Fibroblast of gingiva (primary cell): ENCODE data around the gene SDK1.

ENCODE experiments used
- DNase-seq: peaks from one replicate; pipeline ENCODE4 v3.0.0-alpha.2; 2011; ENCODE audit warnings: low read depth

Gene SDK1

DNA sequence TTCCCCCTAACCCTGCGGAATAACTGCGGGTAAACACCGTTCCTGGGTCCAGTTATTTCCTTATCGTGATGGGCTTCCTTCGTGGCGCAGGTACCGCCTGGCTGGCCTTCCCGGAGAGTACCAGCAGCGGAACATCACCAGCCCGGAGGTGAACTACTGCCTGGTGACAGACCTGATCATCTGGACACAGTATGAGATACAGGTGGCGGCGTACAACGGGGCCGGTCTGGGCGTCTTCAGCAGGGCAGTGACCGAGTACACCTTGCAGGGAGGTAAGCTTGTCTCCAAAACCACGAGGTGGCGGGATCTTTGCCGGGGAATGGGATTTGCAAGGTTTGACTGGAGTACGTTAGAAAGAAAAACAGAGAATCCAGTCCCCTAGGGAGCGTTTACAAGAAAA, 716.0 kb downstream of the SDK1 start:
- DNase-seq = no peak

- no peak for DNase-seq
Measured at GRCh38 chr7:4017785-4018184, 716.7 kb downstream of the SDK1 start.

DNA sequence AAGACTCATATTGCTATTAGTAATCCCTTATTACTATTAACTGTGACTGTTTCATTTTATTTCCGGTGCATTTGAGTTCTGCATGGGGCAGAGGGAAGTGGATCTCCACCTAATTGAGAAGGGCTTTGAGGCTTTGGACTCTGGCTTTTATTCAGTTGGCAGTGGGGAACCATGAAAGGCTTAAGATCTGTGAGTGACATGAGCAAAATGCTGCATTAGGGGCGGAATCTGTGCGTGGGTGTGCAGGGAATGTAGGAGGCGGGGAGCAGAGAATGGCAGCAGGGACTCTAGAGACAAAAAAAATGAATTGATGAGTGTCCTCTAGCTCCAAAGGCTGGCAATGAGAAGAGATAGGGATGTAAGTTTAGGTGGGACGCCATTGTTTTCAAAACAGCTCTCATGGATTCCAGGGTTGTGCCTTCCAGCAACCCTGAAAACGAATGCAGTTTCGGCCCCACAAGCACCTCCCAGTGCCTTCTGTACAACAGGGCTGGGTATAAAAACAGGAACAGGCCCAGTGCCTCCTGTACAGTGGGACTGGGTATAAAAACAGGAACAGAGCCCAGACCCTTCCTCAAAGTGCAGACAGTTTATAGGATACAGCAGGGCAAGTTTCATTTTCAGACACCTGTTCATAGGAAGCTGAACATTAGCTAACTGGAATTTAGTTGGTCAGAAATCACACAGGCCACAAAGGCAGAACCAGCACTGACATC, 717.7 kb downstream of the SDK1 start:
- DNase-seq = no peak

DNA sequence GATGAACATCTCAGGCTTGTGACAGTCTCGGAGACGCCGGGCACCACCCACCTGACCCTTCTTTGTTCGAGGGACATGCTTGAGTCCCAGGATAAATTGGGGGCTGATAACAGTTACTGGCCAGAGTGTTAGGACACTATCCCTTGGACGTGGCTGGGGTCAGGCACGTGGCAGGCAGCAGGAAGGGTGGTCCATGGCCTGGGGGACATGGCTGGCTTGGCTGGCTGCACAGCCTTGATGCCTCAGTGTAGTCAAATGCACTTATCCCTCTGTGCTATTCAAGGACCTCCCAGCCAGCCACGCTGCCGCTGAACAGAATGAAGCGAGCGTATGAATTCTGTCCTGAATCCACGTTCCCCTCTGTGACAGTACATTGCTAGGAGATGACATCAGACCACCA, 719.0 kb downstream of the SDK1 start:
- DNase-seq = no peak

- no peak for DNase-seq
Measured at GRCh38 chr7:4021413-4021812, 720.4 kb downstream of the SDK1 start.

DNA sequence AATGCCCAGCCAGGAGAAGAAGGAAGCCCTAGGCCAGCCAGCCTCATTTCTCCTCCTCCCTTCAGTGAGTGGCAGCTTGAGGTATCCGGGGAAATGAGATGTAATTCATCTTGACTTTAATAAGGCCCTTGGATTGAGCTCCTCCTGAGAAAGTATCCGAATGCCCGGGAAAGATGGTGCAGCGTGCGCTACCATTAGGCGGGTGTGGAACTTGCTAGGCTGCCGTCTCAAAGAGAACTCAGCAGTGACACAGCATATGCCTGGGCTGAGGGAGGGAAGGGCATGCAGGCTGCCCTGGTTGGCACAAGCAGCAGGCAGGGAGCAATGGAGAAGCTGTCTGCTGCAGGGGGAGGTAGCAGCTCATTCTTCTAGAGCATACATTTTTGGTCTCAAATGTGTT, 721.2 kb downstream of the SDK1 start:
- DNase-seq = no peak

- no peak for DNase-seq
Measured at GRCh38 chr7:4023502-4023901, 722.5 kb downstream of the SDK1 start.

GRCh38 chr7:4024133-4024532, 723.1 kb downstream of the SDK1 start:
- no peak for DNase-seq

DNA sequence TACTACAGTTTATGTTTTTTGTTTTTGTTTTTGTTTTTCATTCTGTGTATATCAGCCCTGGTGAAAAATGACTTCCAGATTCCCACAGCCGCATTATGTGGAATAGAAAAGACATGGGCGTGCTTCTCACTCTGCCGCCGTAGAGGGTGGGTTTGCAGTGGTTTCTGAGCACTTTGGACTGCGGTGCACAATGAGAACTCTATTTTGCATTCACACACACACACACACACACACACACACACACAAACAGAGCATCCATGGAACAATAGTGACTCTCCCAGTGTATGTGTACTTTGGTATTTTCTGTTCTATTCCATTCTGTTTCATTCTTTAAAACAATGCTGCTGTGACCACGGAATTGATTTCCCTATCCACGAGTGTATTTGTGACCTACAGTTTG, 723.8 kb downstream of the SDK1 start:
- DNase-seq = no peak

DNA sequence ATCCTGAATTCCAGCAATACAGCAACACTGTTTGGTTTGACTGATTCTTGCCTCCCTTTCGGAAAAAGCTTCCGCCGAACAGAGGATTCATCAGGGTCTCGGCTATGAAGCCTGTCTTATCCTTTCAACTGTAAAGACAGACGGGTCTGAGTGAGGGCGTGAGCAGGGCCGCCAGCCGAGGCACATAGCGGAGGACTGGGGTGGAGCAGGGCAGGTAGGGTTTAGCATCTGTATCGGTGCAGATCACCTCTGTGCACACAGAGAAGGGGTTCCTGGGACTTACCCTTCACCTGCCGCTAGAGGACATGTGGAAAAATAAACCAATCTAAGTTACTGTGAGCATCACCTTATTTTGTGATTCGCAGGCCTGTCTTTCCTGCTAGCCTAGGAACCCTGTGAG, 724.2 kb downstream of the SDK1 start:
- no peak for DNase-seq

DNA sequence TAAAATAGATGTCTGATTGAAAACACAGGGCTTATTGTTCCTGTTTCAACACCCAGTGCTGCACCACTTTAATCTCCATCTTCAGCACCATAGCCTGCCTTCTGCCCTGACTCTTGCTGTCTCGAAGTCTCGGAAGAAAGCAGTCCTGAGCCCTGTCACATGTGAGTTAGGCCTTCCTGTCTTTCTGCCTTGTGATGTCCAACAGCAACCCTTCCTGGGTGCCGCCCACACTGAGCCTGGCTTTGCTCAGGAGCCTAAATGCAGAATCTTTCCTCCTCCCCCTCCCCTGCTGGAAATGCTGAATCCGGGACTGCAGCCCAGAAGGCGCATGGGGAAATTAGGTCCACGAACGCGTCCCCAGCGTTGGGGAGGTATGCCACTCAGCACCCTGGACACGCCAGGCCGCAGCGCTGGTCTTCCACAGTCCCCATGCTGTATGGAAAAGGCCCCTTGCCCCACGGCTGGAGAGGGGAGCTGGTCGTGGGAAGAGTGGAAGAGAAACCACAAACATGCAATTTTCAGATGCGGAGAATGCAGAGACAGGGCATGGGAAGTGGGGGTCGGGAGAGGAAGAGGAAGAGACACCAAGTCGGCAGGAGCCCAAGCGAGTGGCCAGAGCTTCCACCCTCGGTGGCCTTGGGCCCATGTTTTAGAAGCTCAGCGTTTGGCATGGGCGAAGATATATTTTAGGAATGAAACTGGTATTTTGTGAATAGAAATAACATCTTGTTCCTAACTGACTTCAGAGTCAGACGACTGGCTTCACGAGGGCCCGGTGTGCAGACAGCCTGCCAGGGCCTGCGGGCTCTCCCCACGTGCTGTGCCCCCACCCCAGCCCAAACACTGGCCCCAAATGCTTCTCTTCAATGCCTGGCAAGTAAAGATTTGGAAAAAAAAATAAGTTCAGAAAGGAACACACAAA, 724.9 kb downstream of the SDK1 start:
- no peak for DNase-seq

GRCh38 chr7:4026941-4027486, 726.0 kb downstream of the SDK1 start:
- DNase-seq = no peak

GRCh38 chr7:4028221-4028620, 727.2 kb downstream of the SDK1 start:
- DNase-seq = no peak

DNA sequence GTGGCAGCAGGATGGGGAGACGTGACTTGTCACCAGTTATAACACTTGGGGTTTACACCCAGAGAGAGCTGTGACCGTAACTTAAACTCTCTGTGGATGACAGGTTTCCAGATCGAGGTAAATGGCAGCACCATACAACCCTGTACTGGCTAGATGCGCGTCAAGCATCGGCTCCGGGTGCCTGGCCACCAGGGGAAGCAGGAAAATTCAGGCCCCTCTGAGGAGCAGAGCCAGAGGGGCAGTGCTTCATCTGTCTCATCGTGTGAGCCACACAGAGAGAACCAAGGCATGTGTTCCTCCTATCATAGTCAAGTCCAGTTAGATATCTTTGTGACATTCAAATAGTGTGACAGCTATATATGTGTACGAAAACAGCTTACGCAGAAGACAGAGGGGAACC, 728.9 kb downstream of the SDK1 start:
- no peak for DNase-seq

DNA sequence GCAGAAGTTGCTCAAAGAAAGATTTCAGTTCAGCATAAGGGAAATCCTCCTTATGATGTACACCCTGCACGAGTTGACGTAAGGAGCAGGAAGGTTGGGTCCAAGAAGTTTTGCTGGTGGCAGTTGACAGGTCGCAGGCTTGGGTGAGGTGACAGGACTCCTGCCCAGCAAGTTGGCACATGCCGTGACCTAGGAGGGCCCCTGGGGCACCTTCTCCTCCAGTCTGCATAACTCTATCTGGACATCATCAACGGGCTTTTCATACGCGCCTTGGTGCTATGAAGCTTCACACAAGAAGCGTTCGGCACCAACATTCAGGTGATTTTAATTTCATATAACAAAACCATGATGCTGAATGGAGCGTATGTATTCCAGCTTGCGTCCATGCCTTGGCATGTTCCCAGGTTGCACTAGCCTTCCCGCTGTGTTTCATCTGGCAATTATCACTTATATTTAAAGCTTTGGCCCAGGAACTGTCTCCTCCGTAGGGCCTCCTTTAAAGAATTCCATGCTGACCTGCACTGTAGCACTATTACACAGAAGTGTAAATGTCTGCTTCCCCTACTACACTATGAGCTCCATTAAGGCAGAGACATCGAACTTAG, 729.4 kb downstream of the SDK1 start:
- DNase-seq = no peak

DNA sequence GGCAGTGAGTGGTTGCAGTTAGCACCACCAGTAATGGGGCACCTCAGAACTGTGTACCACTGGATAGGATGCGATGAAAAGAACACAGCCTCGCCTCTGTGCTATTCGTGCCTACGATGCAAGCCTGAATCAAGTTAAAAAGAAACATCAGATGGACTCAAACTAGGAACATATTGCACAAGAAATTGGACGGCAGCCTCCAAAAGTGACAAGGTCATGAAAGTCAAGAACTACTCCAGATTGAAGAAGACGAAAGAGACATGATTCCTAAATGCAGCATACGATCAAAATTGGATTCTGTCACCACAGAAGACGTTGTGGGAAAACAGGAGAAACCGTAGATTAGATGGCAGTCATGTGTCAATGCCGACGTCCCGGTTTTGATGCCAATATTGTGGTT, 732.9 kb downstream of the SDK1 start:
- no peak for DNase-seq

- DNase-seq = no peak
Measured at GRCh38 chr7:4037308-4037707, 736.3 kb downstream of the SDK1 start.

DNA sequence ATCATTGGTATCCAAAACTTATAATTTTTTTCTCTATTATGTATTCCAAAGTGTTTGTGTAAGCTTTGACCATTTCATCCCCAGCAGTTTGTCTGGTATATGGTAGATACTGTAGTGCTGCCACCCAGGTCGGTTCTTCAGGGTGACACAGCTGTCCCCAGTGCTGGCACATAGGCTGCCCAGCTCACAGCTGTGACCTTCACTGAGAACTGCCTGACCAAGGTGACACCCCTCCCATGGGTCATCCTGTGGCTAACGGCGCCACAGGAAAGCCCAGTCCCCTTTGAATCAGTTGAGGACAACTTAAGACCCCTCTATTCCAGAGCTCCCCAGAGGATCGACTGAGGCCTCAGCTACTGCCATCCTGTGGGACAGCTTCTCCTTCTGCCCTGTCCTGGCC, 736.8 kb downstream of the SDK1 start:
- DNase-seq = no peak

GRCh38 chr7:4040109-4040928, 739.3 kb downstream of the SDK1 start:
- no peak for DNase-seq

DNA sequence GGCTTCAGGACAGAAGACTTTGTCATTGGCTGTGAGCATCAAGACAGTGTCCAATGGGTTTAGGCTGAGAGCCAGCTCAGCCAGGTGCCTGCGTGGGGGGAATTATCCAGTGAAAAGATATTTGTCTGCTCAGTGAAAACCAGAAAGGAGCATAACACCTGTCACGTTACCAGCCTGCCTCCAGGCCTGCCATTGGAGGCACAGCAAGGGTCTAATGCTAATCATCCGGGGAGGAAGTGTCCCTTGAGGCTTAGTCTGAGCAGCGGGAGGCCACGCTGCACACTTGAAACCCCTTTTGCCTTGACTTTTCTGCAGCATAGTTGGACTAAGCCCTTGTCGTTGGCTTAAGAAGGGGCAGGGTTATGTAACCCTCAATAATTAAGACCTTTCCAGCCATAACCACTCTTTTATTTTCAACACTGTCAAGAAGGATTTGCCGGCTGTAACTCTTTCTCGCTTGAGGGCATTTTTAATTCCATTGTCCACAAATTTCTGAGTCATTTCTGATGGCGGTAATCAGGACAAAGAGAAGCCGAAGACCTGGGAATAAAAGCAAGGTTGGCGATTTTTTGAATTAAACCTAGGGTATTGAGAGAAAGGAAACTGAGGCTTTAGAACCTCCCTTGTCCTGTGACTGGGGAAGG, 741.5 kb downstream of the SDK1 start:
- no peak for DNase-seq

GRCh38 chr7:4043988-4044387, 742.9 kb downstream of the SDK1 start:
- DNase-seq = no peak
